HAP-1 (cell line): ENCODE results near the gene FAM200B.

ENCODE experiments used
- DNase-seq, 2 experiments: peaks; one replicate each; pipeline ENCODE4 v3.0.0-alpha.2; 2016 to 2020; ENCODE audit warnings: low spot score in 2 of 2
- H3K27me3 ChIP-seq: fragments of 250-450 bp; sonication (Bioruptor Pico); 2 replicates; pipeline ENCODE4 v1.5.1; 2020; ENCODE audit warnings: low read depth, mild to moderate bottlenecking, moderate library complexity
- H3K36me3 ChIP-seq: fragments of 250-450 bp; sonication (Bioruptor Pico); replicated peaks from 2 replicates; pipeline ENCODE4 v1.5.1; 2020; ENCODE audit warnings: mild to moderate bottlenecking
- H3K4me1 ChIP-seq: fragments of 250-450 bp; sonication (Bioruptor Pico); 2 replicates; pipeline ENCODE4 v1.5.1; 2020; ENCODE audit warnings: mild to moderate bottlenecking
- H3K4me3 ChIP-seq: fragments of 250-450 bp; sonication (Bioruptor Pico); 2 replicates; pipeline ENCODE4 v1.5.1; 2020; ENCODE audit warnings: mild to moderate bottlenecking, moderate library complexity
- H3K9me3 ChIP-seq: fragments of 250-450 bp; sonication (Bioruptor Pico); 2 replicates; pipeline ENCODE4 v1.5.1; 2020; ENCODE audit warnings: mild to moderate bottlenecking, moderate library complexity
- in situ Hi-C: fragments of 300-500 bp; cut with MboI; formaldehyde crosslinking; loops from 3 replicates; pipeline ENCODE4 v1.14.3; 2020; ENCODE audit warnings: low sequenced_read_pairs, inconsistent platforms, mixed read lengths

Gene FAM200B

DNA sequence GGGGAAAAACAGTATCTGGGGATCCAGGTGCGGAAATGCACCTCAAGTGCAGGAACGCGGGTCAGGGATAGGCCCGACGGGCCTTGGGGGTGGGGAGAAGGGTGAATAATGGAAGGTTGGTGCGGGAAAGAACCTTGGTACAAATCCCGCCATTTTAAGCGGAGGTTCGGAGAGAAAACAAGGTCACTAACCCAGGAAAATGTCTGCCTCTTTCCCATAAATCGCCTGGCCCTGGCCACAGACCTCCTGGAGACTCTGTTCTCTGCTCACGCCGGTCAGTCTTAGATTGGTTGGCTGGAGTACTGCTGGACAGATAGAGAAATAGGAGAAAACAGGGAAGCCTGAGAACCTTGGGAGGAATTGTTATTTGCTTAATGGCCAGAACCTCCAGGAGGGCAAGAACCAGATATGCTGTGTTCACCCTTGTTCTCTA is 25.6 kb upstream of the FAM200B start:
- no peak for DNase-seq
- Histone ChIP-seq H3K27me3 (no peaks in the 10 kb centered on the region), H3K36me3 (peaks cover 4% of the 10 kb centered on the region; the same call in 1 of the 2 replicates), H3K4me1 (peaks cover 30% of the 10 kb centered on the region), H3K4me3 (no peak overlapping the region), H3K9me3 (no peaks in the 10 kb centered on the region)
- in situ Hi-C loops: loop anchor here (25.0 kb wide), 1 partner anchor 644 kb away; the partner anchor contains the start of gene CPEB2

DNA sequence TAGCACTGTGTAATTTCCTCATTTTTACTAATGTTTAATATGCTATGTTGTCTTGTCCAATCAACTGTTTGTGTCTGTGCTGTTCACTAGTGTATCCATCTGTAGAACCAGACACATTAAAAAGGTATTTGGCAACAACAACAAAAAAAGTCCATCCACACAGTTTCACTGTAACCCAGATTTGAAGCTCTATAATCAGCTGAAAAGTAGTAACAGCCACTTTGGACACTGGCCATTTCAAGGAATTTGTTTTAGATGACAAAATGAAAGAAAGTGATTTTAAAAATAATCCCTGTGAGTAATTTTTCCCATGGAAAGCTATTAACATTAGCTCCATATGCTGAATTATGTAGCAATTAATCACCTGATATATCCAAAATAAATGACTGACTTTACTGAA is 24.3 kb upstream of the FAM200B start:
- in situ Hi-C loops: loop anchor here (25.0 kb wide), 1 partner anchor 645 kb away; the partner anchor contains the start of gene CPEB2
- H3K4me1 ChIP-seq: peaks cover 18% of the 10 kb centered on the region
- DNase-seq: no peak
- no peak overlapping the region for H3K4me3 ChIP-seq
- peaks cover 4% of the 10 kb centered on the region; the same call in 1 of the 2 replicates for H3K36me3 ChIP-seq
- no peaks in the 10 kb centered on the region for H3K27me3 ChIP-seq
- H3K9me3 ChIP-seq: no peaks in the 10 kb centered on the region

GRCh38 chr4:15658136-15658770 is 23.4 kb upstream of the FAM200B start:
- Histone ChIP-seq H3K4me3 (no peak overlapping the region), H3K27me3 (no peaks in the 10 kb centered on the region), H3K36me3 (peaks cover 4% of the 10 kb centered on the region; the same call in 1 of the 2 replicates), H3K4me1 (peaks cover 10% of the 10 kb centered on the region), H3K9me3 (no peaks in the 10 kb centered on the region)
- in situ Hi-C loops: loop anchor here (25.0 kb wide), 1 partner anchor 646 kb away; the partner anchor contains the start of gene CPEB2
- DNase-seq: no peak

DNA sequence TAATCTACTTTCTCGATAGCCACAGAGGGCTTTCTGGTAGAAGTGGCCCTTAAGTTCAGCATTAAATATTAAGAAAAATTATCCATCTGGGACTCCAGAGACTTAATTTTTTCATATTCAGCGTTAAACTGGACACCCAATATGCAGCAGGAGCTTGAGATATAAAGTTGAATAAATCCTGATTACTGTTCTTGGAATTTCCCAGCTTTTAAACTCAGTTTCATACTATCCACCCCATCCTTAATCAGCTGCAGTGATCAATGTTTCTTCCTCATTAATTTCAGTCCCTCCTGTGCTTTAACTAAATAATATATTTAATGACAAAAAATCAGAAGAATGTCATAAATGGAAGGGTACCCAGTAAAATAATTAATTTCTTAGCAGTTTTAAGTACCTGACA is 22.8 kb upstream of the FAM200B start:
- Histone ChIP-seq H3K27me3 (no peaks in the 10 kb centered on the region), H3K9me3 (no peaks in the 10 kb centered on the region)
- in situ Hi-C loops: loop anchor here (25.0 kb wide), 1 partner anchor 646 kb away; the partner anchor contains the start of gene CPEB2

DNA sequence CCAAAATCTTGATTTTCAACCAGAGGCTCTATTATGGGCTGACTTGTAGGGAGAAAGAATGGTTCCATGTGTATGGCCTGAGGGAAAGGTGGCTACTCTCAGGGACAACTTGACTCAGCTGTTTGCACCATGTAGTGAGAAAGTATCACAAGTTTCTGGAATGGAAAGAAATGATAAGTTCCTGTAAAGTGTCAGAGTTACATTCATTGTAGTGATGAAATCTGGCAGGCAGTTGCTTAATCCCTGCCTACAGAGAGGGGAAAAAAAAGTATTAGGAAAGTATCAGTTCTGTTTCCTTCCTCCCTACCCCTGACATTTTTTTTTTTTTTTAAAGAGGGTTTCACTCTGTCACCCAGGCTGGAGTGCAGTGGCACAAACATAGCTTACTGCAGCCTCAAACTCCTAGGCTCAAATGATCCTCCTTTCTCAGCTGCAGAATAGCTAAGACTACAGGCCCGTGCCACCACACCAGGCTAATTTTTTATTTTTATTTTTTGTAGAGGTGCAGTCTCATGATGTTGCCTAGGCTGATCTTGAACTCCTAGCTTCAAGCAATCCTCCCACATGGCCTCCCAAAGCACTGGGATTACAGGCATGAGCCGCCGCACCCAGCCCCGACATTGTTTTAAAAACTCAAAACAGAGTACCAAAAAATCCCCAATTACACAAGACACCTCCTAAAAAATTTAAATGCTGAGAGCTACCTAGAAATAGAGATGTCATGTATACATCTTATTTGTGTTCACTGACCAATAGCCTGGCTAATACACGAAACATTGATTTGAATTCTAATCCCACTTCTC is 21.7 kb upstream of the FAM200B start:
- in situ Hi-C loops: loop anchor here (25.0 kb wide), 1 partner anchor 648 kb away; the partner anchor contains the start of gene CPEB2
- Histone ChIP-seq H3K27me3 (no peaks in the 10 kb centered on the region), H3K4me1 (peaks cover 6% of the 10 kb centered on the region), H3K4me3 (no peak overlapping the region), H3K9me3 (no peaks in the 10 kb centered on the region), H3K36me3 (peaks cover 4% of the 10 kb centered on the region; the same call in 1 of the 2 replicates)
- DNase-seq: no peak

More for the DNA sequence above, 22.8 kb upstream of the FAM200B start:
- Histone ChIP-seq H3K4me3 (no peak overlapping the region), H3K36me3 (peaks cover 4% of the 10 kb centered on the region; the same call in 1 of the 2 replicates), H3K4me1 (peaks cover 6% of the 10 kb centered on the region)
- no peak for DNase-seq

- H3K27me3 ChIP-seq: no peaks in the 10 kb centered on the region
- peaks cover 11% of the 10 kb centered on the region for H3K36me3 ChIP-seq
- H3K4me3 ChIP-seq: no peak overlapping the region
- in situ Hi-C loops: loop anchor here (25.0 kb wide), 1 partner anchor 654 kb away; the partner anchor contains the start of gene CPEB2
- no peaks in the 10 kb centered on the region; the same call in 1 of the 2 replicates for H3K4me1 ChIP-seq
- no peak for DNase-seq
- H3K9me3 ChIP-seq: no peaks in the 10 kb centered on the region
These were observed 15.8 kb upstream of the FAM200B start for GRCh38 chr4:15665753-15666365.

DNA sequence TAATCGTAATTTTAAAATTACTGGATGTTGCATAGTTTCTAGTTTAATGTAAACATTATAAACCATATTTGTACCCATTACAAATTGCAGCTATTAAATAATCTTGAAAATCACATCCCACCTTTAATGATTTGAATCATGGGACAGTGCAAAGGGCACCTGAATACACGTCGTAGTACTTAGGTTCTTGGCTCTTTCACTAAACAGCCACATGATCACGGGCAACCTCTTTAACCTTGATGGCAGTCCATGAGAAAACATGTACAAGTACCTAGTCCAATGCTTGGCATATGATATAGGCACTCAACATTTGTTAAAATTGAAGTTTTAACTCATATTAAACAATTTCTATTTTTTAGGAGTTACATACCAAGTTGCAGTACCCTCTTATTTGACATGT is 14.6 kb upstream of the FAM200B start:
- Histone ChIP-seq H3K27me3 (no peaks in the 10 kb centered on the region), H3K9me3 (no peaks in the 10 kb centered on the region), H3K4me3 (no peak overlapping the region), H3K36me3 (peaks cover 11% of the 10 kb centered on the region), H3K4me1 (no peaks in the 10 kb centered on the region; the same call in 1 of the 2 replicates)
- in situ Hi-C loops: loop anchor here (25.0 kb wide), 1 partner anchor 655 kb away; the partner anchor contains the start of gene CPEB2
- DNase-seq: no peak

- Histone ChIP-seq H3K4me3 (no peak overlapping the region), H3K9me3 (no peaks in the 10 kb centered on the region), H3K27me3 (no peaks in the 10 kb centered on the region), H3K36me3 (peaks cover 11% of the 10 kb centered on the region), H3K4me1 (no peaks in the 10 kb centered on the region; the same call in 1 of the 2 replicates)
- in situ Hi-C loops: loop anchor here (25.0 kb wide), 1 partner anchor 656 kb away; the partner anchor contains the start of gene CPEB2
- DNase-seq: no peak
These were observed 12.8 kb upstream of the FAM200B start for GRCh38 chr4:15668566-15669435.

- H3K9me3 ChIP-seq: no peaks in the 10 kb centered on the region
- no peak overlapping the region for H3K4me3 ChIP-seq
- no peaks in the 10 kb centered on the region for H3K27me3 ChIP-seq
- no peak for DNase-seq
- peaks cover 11% of the 10 kb centered on the region for H3K36me3 ChIP-seq
- no peaks in the 10 kb centered on the region; the same call in 1 of the 2 replicates for H3K4me1 ChIP-seq
- in situ Hi-C loops: loop anchor here (25.0 kb wide), 1 partner anchor 658 kb away; the partner anchor contains the start of gene CPEB2
These were observed 11.1 kb upstream of the FAM200B start for GRCh38 chr4:15670576-15670975.

DNA sequence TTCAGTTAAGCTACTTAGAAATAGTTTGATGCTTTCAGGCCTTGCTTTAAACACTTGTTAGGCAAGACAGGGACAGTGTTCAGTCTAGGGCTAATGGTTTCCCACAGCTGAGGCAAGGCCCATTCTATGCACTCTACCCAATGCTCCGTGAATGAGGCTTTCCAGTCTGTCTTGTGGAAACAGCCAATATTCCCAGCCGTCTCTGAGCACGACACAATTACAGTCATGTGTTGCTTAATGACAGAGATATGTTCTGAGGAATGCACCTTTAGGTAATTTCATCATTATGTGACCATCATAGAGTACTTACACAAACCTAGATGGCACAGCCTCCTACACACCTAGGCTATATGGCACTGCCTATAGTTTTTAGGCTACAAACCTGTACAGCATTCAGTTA is 9.5 kb upstream of the FAM200B start:
- Histone ChIP-seq H3K36me3 (peaks cover 5% of the 10 kb centered on the region), H3K27me3 (no peaks in the 10 kb centered on the region), H3K4me3 (no peak overlapping the region), H3K4me1 (peaks cover 4% of the 10 kb centered on the region), H3K9me3 (no peaks in the 10 kb centered on the region)
- in situ Hi-C loops: loop anchor here (25.0 kb wide), 1 partner anchor 660 kb away; the partner anchor contains the start of gene CPEB2
- DNase-seq: no peak

GRCh38 chr4:15673337-15673736 is 8.3 kb upstream of the FAM200B start:
- no peak for DNase-seq
- H3K36me3 ChIP-seq: no peaks in the 10 kb centered on the region
- in situ Hi-C loops: loop anchor here (25.0 kb wide), 1 partner anchor 661 kb away; the partner anchor contains the start of gene CPEB2

DNA sequence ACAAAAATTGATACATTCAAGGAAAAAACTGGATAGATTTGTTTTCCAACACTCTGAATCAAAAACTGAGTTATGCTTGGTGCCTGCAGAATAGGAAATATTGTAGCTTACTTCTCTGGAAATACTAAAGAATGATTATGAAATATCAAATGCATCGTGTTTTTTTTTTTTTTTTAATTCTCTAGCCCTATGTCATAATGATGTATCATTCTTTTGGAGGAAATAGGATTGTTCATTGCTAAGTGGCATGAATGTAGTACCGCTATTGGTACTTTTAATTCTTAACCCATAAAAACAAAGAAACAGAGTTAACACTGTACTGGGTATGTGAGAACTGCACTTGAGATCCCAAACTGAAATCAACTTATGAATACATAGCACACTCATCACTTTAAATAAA is 7.6 kb upstream of the FAM200B start:
- Histone ChIP-seq H3K9me3 (no peaks in the 10 kb centered on the region), H3K36me3 (no peaks in the 10 kb centered on the region), H3K27me3 (no peaks in the 10 kb centered on the region), H3K4me3 (no peak overlapping the region), H3K4me1 (peaks cover 20% of the 10 kb centered on the region)
- in situ Hi-C loops: loop anchor here (25.0 kb wide), 1 partner anchor 662 kb away; the partner anchor contains the start of gene CPEB2
- DNase-seq: no peak

More at GRCh38 chr4:15673337-15673736, 8.3 kb upstream of the FAM200B start:
- H3K27me3 ChIP-seq: no peaks in the 10 kb centered on the region
- H3K4me3 ChIP-seq: no peak overlapping the region
- no peaks in the 10 kb centered on the region for H3K9me3 ChIP-seq
- peaks cover 16% of the 10 kb centered on the region for H3K4me1 ChIP-seq
